HG03457 (cell line): ENCODE results near the gene PDE4B.

ENCODE experiments used
- ATAC-seq: cut with Tn5 transposase; IDR thresholded peaks from one replicate; pipeline ENCODE4 v1.9.1; 2021; ENCODE audit warnings: moderate number of reproducible peaks; ENCODE audit not compliant: unreplicated experiment

Gene PDE4B

GRCh38 chr1:65880611-65881010 lies 87.9 kb downstream of the PDE4B start:
- ATAC-seq = no peak

GRCh38 chr1:65881067-65881594 lies 88.4 kb downstream of the PDE4B start:
- no peak for ATAC-seq

DNA sequence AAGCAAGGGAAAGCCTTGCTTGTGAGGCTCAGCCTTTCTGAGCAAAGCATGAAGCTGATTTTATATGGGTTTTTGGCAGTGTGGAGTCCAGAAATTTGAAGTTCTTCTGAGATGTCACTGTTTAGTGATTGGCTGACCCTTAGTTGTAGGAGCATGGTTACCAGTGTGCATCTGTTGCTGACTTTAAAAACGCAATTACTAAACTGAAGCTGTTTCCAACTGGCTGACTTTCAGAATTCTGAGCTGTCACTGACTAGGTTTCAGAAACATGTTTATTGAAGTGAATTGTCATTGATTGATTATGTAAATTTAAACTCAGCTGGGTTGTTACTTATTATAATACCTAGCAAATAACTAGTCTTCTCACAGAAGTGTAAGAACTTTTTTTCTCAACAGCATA lies 89.4 kb downstream of the PDE4B start:
- no peak for ATAC-seq

DNA sequence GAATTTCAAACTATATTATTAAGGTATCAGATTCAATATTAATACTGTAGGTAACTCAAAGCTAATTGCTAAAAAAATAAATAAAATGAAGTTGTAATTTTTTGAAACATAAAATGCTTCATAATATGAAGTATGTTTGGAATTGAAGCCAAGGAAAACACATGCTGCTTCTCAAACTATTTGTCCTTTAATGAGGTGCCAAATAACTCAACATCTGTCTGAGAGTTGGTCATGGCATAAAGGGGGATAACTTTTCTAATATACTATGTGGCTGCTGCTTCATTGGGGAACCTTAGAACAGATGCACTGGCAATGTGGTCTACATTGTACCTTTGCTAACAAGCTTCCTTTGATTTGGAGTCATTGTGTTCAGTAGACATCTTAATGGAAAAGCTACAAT lies 96.7 kb downstream of the PDE4B start:
- ATAC-seq = no peak

DNA sequence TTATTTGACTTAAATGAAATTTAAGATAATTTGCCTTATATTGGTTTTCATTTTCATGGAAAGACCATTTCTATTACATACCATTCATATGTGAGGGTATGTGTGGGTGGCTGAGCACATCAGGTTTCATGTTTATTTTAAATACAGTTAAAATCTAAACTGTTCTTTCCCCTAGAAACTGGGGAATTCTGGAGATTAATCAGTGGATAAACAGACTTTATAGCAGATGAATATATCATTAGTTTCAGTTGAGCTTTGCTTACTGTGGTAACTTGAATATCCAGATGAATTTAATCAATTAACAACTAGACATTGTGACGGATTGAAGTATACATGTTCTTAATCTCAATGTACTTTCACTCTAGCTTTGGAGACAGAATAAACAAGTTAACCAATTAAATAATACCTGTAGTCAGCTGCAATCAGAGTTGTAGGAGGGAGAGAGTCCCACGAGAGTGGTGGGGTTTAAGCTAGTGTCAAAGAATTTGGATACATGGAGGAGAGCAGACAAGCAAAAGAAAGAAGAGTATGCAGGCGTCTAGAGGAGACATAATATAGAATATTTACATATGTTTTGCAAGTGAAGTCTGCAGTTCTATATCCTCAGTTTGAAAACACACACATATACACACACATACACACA lies 97.6 kb downstream of the PDE4B start:
- ATAC-seq = no peak

- ATAC-seq = peak; percentile 87
Observed at GRCh38 chr1:65894738-65895605, 102.3 kb downstream of the PDE4B start.

- no peak for ATAC-seq
Observed at GRCh38 chr1:65896721-65897120, 104.0 kb downstream of the PDE4B start.

- no peak for ATAC-seq
Observed at GRCh38 chr1:65897485-65897884, 104.8 kb downstream of the PDE4B start.

GRCh38 chr1:65904681-65905083 lies 112.0 kb downstream of the PDE4B start:
- no peak for ATAC-seq

- ATAC-seq = no peak
Observed at GRCh38 chr1:65910432-65910831, 117.7 kb downstream of the PDE4B start.

DNA sequence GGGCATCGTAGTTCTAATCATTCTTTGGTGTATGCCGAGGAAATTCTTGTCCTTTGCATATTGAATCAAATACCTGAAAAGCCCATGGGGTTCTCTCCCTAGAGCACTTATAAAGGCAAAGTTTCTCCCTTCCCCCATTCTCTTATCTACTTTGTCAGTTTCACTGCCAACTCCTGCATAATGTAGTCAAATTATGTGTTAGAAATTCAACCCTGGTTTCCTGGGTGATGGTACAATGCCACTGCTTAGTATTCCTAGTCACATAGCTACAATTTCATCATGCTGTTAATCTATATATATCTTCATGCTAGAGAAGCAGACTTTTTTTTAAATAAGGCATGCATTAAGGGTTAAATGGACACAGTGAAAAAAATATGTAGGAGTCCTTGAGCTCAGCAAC lies 119.0 kb downstream of the PDE4B start:
- ATAC-seq = no peak

- ATAC-seq = no peak
Observed at GRCh38 chr1:65918564-65918963, 125.9 kb downstream of the PDE4B start.

DNA sequence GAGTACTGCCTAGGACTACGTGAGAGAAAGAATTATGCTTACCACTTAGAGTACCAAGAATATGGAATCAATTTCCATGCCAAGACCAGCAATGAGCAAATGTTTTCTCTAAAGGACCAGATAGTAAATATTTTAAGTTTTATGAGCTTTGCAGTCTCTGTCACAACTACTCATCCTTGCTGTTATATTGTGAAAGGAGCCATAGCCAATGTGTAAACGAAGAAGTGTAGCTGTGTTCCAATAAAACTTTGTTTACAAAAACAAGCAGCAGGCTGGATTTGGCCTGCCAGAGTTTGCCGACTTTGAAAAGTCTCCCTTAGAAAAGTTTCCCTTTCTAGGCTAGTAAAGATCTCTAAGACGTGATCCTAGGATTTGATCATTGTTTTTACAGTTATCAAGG lies 128.8 kb downstream of the PDE4B start:
- no peak for ATAC-seq

DNA sequence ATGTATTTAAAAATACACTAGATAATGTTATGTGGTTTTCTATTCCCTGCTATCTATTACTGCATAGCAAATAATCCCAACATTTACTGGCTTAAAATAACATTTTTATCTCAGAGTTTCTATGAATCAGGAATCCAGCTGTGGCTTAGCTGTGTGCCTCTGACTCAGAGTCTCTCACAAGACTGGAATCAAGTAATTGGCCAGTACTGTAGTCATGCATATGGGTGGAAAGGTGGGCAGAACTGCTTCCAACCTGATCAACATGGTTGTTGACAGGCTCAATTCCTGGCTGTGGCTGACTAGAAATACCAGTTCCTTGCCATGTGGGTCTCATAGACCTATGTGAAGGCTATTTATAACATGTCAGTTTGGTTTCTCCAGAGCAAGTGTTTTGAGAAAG lies 131.8 kb downstream of the PDE4B start:
- no peak for ATAC-seq

- ATAC-seq = no peak
Observed at GRCh38 chr1:65938506-65938905, 145.8 kb downstream of the PDE4B start.

DNA sequence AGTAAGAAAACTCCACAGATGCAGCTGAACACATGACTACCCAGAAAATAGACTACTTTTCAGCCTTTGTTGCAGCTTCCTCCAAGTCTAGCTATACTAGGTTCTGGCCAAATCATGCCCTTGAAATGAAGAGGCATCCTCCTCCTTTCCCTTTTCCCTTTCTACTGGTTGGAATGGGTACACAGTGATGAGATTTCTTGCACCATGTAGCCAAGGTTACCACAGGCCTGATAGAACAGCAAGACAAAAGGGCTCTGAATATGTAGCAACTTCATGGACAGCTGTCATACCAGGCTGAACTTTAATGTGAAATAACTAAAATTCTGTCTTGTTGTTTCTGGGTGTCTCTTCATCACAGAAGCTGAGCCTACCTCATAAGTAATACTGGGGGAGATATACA lies 146.5 kb downstream of the PDE4B start:
- no peak for ATAC-seq

- ATAC-seq = no peak
Observed at GRCh38 chr1:65939636-65940035, 146.9 kb downstream of the PDE4B start.

- ATAC-seq = no peak
Observed at GRCh38 chr1:65940126-65940525, 147.4 kb downstream of the PDE4B start.

- no peak for ATAC-seq
Observed at GRCh38 chr1:65942476-65942875, 149.8 kb downstream of the PDE4B start.

DNA sequence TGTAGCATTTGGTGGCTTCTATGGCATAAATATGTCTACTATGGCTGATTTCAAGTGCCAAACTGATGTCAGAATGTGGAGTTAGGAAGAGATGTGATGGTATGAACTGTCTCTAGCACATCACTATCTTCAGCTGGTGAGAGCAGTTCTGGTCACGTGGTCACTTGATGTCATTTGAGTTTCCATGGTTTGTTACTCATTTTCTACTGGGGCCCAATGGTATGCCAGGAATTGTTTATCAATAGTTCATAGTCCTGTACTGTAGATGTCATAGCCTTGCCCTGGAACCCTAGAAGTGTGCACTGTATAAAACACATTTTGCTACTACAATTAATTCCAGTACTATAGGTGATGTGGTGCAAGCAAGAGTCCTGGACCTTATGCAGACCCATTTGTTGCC lies 153.7 kb downstream of the PDE4B start:
- no peak for ATAC-seq

DNA sequence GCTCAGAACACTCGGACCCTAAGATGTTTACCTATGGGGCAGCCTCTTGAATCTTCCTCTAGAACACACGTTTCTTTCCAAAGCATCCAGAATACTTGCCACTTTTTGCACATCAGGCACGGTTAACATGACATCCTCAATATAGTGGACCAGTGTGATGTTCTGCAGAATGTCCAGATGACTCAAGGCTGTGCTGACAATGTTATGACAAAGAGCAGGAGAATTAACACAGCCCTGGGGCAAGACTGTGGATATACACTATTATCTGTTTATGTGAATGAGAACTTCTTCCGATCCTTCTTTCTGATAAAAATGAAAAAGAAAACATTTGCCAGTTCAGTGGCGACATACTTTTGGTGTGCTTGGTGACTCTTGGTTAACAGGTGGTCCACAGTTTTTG lies 154.3 kb downstream of the PDE4B start:
- no peak for ATAC-seq

- no peak for ATAC-seq
Observed at GRCh38 chr1:65948609-65949229, 156.0 kb downstream of the PDE4B start.
